Endothelial cell of umbilical vein (primary cell): Measurements from ENCODE around the gene SCARF2. TPM values are rescaled to one million over a fixed set of nuclear protein-coding genes. Genes with fewer than 3 reads are reported as not detected.

Experiments used
- BruUV-seq: library from RNA; stranded (reverse); fragments of 400-500 nt; replicated peaks from 2 replicates; lab custom pipeline; 2021; lab: Mats Ljungman, UMichigan
- CTCF ChIA-PET: fragments of 300-600, 350-600 bp; sonication (Branson Sonifier 250); formaldehyde crosslinking; loops from one replicate; lab custom pipeline; 2021; ENCODE audit warnings: antibody characterized with exemption, inconsistent platforms; lab: Charles Lee
- POLR2A ChIA-PET: fragments of 300-600, 350-600 bp; sonication (Branson Sonifier 250); formaldehyde crosslinking; loops from one replicate; lab custom pipeline; 2021; ENCODE audit warnings: antibody characterized with exemption, inconsistent platforms; lab: Charles Lee
- DNase-seq: peaks from one replicate; pipeline ENCODE4 v3.0.0-alpha.2; 2011; ENCODE audit warnings: low read depth, low spot score
- FAIRE-seq: peaks from 2 replicates; lab custom pipeline; 2011; peaks lifted over from hg19 to GRCh38; lab: Jason Lieb, UNC
- H2AFZ ChIP-seq: 2 replicates; pipeline ENCODE4 v1.6.0; 2012; ENCODE audit warnings: low read depth, low read length, control low read depth, inconsistent platforms
- H3K27ac ChIP-seq: 2 replicates; pipeline ENCODE4 v1.5.1; 2011; ENCODE audit warnings: low read depth, mild to moderate bottlenecking, control low read depth, low read length, moderate library complexity; ENCODE audit not compliant: insufficient read depth
- H3K27me3 ChIP-seq, 2 experiments: 2 replicates each; pipeline versions ENCODE4 v1.6.0 to v1.6.1; 2011; ENCODE audit warnings: low read length in 2 of 2, mixed read lengths in 1 of 2; ENCODE audit not compliant: control insufficient read depth in 2 of 2, insufficient read depth in 2 of 2
- H3K36me3 ChIP-seq, 2 experiments: 2 replicates in 1 of 2; 3 replicates in 1 of 2; pipeline ENCODE4 v1.5.1; 2011; ENCODE audit warnings: low read length in 2 of 2, mild to moderate bottlenecking in 1 of 2, moderate library complexity in 1 of 2; ENCODE audit not compliant: control insufficient read depth in 2 of 2, insufficient read depth in 2 of 2; ENCODE audit errors: extremely low read depth in 1 of 2
- H3K4me1 ChIP-seq: 3 replicates; pipeline ENCODE4 v1.5.1; 2011; ENCODE audit warnings: mild to moderate bottlenecking, low read length; ENCODE audit not compliant: control insufficient read depth, insufficient read depth; ENCODE audit errors: extremely low read depth
- H3K4me2 ChIP-seq: 2 replicates; pipeline ENCODE4 v1.6.1; 2011; ENCODE audit warnings: low read length, control low read depth, mixed read lengths; ENCODE audit not compliant: insufficient read depth
- H3K4me3 ChIP-seq, 3 experiments: fragments of 200-600 bp in 1 of 3; sonication (generic), shearing (Covaris generic) in 1 of 3; replicated peaks in 1 of 3; 2 replicates each; pipeline ENCODE4 v1.5.1; 2011 to 2016; ENCODE audit warnings: control low read depth in 3 of 3, low read length in 3 of 3, mild to moderate bottlenecking in 2 of 3, inconsistent platforms in 1 of 3, low read depth in 1 of 3, moderate library complexity in 1 of 3; ENCODE audit not compliant: insufficient read depth in 1 of 3
- H3K79me2 ChIP-seq: 2 replicates; pipeline ENCODE4 v1.6.0; 2012; ENCODE audit warnings: low read length, inconsistent platforms; ENCODE audit not compliant: control insufficient read depth, insufficient read depth
- H3K9ac ChIP-seq: replicated peaks from 2 replicates; pipeline ENCODE3; 2011; ENCODE audit warnings: low read length, control low read depth; ENCODE audit not compliant: insufficient read depth; ENCODE audit errors: extremely low read depth
- H3K9me1 ChIP-seq: replicated peaks from 3 replicates; pipeline ENCODE4 v1.6.0; 2011; ENCODE audit warnings: mild to moderate bottlenecking, low read length; ENCODE audit not compliant: control insufficient read depth, insufficient read depth; ENCODE audit errors: extremely low read depth
- H3K9me3 ChIP-seq: replicated peaks from 2 replicates; pipeline ENCODE4 v1.5.1; 2012; ENCODE audit warnings: low read length, inconsistent platforms; ENCODE audit not compliant: control insufficient read depth, insufficient read depth
- H4K20me1 ChIP-seq: replicated peaks from 2 replicates; pipeline ENCODE3; 2011; ENCODE audit warnings: mild to moderate bottlenecking, low read length; ENCODE audit not compliant: control insufficient read depth, insufficient read depth; ENCODE audit errors: extremely low read depth
- EZH2 ChIP-seq: IDR thresholded peaks from 2 replicates; pipeline ENCODE4 v1.6.1; 2012; ENCODE audit warnings: borderline replicate concordance, low read depth, mild to moderate bottlenecking, moderate library complexity, low read length, inconsistent platforms; ENCODE audit not compliant: severe bottlenecking
- FOS ChIP-seq: IDR thresholded peaks from 2 replicates; pipeline ENCODE4 v1.6.1; 2011; ENCODE audit warnings: mild to moderate bottlenecking, low read length, moderate library complexity, borderline replicate concordance; ENCODE audit not compliant: insufficient read depth
- GATA2 ChIP-seq: IDR thresholded peaks from 2 replicates; pipeline ENCODE4 v1.7.0; 2011; ENCODE audit warnings: low read depth, mild to moderate bottlenecking, moderate library complexity, mixed read lengths, low read length; ENCODE audit not compliant: insufficient read length, insufficient read depth
- JUN ChIP-seq: IDR thresholded peaks from 2 replicates; pipeline ENCODE4 v1.6.1; 2011; ENCODE audit warnings: borderline replicate concordance, low read depth; ENCODE audit not compliant: insufficient read length, insufficient read depth
- MYC ChIP-seq: IDR thresholded peaks from one replicate; pipeline ENCODE4 v1.6.1; 2011; ENCODE audit warnings: mild to moderate bottlenecking, low read depth, low read length
- POLR2A ChIP-seq: IDR thresholded peaks from 2 replicates; pipeline ENCODE4 v1.6.1; 2012; ENCODE audit warnings: low read depth, mild to moderate bottlenecking, control low read depth, low read length
- POLR2AphosphoS5 ChIP-seq: IDR thresholded peaks from 2 replicates; pipeline ENCODE4 v1.6.1; 2012; ENCODE audit warnings: low read depth, mild to moderate bottlenecking, control low read depth, low read length, moderate library complexity; ENCODE audit not compliant: insufficient read depth
- dilution Hi-C: fragments of 300-500 bp; cut with MboI; formaldehyde crosslinking; loops from one replicate; pipeline ENCODE4 v1.15.0; 2019; ENCODE audit warnings: low sequenced_read_pairs; ENCODE audit not compliant: extremely low pct_ligation_motif_present
- intact Hi-C: fragments of 100-400 bp; cut with micrococcal nuclease; formaldehyde crosslinking; loops from one replicate; pipeline ENCODE4 v1.10.0; 2022
- polyA plus RNA-seq, 4 experiments: library from polyadenylated mRNA; depleted of rRNA in 3 of 4; stranded (reverse) in 3 of 4; unstranded in 1 of 4; fragments of >200 nt; gene quantifications; 2 replicates each; pipeline versions ENCODE4 v1.2.1 to v1.2.3, GENCODE V29; 2011 to 2012; ENCODE audit warnings: missing spikeins in 1 of 4
- total RNA-seq: library from RNA; stranded (reverse); gene quantifications from 2 replicates; pipeline ENCODE4 v1.2.3, GENCODE V29; 2021
- TF ChIP-seq, protein P1 (sequence below): IDR thresholded peaks from 2 replicates; pipeline ENCODE4 v1.6.1; 2011; ENCODE audit not compliant: insufficient read depth, insufficient read length
- TF ChIP-seq, protein P2 (sequence below), 2 donors: IDR thresholded peaks; 1 replicate in 1 of 2; 2 replicates in 1 of 2; pipeline ENCODE4 v1.5.1; 2011; ENCODE audit warnings: low read length in 2 of 2, mild to moderate bottlenecking in 2 of 2, moderate library complexity in 2 of 2, control low read depth in 1 of 2, inconsistent platforms in 1 of 2, low read depth in 1 of 2; ENCODE audit not compliant: insufficient read depth in 1 of 2; ENCODE audit errors: extremely low read depth in 1 of 2

Gene SCARF2
- total and polyA plus RNA-seq, 2 donors (not counting 3 experiments of a cell fraction or from before 2014, with no cell fraction given), result 15.7 to 20.1 TPM

- H4K20me1 ChIP-seq, result no peaks in the 10 kb centered on the region
- TF ChIP-seq POLR2AphosphoS5, result no peak
- TF ChIP-seq GATA2, result no peak
- no peak for TF ChIP-seq JUN
- TF ChIP-seq POLR2A, result no peak
- TF ChIP-seq, protein P1, sequence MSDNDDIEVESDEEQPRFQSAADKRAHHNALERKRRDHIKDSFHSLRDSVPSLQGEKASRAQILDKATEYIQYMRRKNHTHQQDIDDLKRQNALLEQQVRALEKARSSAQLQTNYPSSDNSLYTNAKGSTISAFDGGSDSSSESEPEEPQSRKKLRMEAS, result no peak
- TF ChIP-seq MYC, result no peak
- TF ChIP-seq, protein P2, sequence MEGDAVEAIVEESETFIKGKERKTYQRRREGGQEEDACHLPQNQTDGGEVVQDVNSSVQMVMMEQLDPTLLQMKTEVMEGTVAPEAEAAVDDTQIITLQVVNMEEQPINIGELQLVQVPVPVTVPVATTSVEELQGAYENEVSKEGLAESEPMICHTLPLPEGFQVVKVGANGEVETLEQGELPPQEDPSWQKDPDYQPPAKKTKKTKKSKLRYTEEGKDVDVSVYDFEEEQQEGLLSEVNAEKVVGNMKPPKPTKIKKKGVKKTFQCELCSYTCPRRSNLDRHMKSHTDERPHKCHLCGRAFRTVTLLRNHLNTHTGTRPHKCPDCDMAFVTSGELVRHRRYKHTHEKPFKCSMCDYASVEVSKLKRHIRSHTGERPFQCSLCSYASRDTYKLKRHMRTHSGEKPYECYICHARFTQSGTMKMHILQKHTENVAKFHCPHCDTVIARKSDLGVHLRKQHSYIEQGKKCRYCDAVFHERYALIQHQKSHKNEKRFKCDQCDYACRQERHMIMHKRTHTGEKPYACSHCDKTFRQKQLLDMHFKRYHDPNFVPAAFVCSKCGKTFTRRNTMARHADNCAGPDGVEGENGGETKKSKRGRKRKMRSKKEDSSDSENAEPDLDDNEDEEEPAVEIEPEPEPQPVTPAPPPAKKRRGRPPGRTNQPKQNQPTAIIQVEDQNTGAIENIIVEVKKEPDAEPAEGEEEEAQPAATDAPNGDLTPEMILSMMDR (IDR thresholded peaks at IDR 0.05; ENCODE audit: extremely low read depth in 1 of 2, insufficient read depth in 1 of 2, low read depth in 1 of 2, low read length in 2 of 2), result no peak
- TF ChIP-seq EZH2, result no peak
- no peak for TF ChIP-seq FOS
- no peaks in the 10 kb centered on the region for H3K79me2 ChIP-seq
- FAIRE-seq, result no peak
- no peaks in the 10 kb centered on the region for H3K4me1 ChIP-seq
- dilution Hi-C loops, result no loop called here
- no peaks in the 10 kb centered on the region for H3K27me3 ChIP-seq
- peaks cover 0 to 2% of the 10 kb centered on the region in 2 experiments for H3K36me3 ChIP-seq
- BruUV-seq, result no TSS peak
- H3K4me2 ChIP-seq, result no peak overlapping the region
- H3K9me1 ChIP-seq, result no peaks in the 10 kb centered on the region
- H3K27ac ChIP-seq, result no peak overlapping the region
- ChIA-PET POLR2A (no interaction called here), CTCF (interaction anchor here (1.0 kb wide), 1 partner anchor 32 kb away, joined by 3 read pairs; no protein-coding TSS in a partner anchor)
- no peak overlapping the region for H3K9ac ChIP-seq
- DNase-seq, result no peak
- intact Hi-C loops, result no loop called here
- no peak overlapping the region for H2AFZ ChIP-seq
- H3K4me3 ChIP-seq, result no peak overlapping the region
- no peaks in the 10 kb centered on the region for H3K9me3 ChIP-seq
Observed at GRCh38 chr22:20450551-20450906, 12.9 kb upstream of the SCARF2 start.
